Endothelial cell of umbilical vein (primary cell): ENCODE measurements around the gene CBLB.

Experiments used
- EZH2 ChIP-seq: IDR thresholded peaks from 2 replicates; pipeline ENCODE4 v1.6.1; 2012; ENCODE audit warnings: borderline replicate concordance, low read depth, mild to moderate bottlenecking, moderate library complexity, low read length, inconsistent platforms; ENCODE audit not compliant: severe bottlenecking
- FOS ChIP-seq: IDR thresholded peaks from 2 replicates; pipeline ENCODE4 v1.6.1; 2011; ENCODE audit warnings: mild to moderate bottlenecking, low read length, moderate library complexity, borderline replicate concordance; ENCODE audit not compliant: insufficient read depth
- GATA2 ChIP-seq: IDR thresholded peaks from 2 replicates; pipeline ENCODE4 v1.7.0; 2011; ENCODE audit warnings: low read depth, mild to moderate bottlenecking, moderate library complexity, mixed read lengths, low read length; ENCODE audit not compliant: insufficient read length, insufficient read depth
- JUN ChIP-seq: IDR thresholded peaks from 2 replicates; pipeline ENCODE4 v1.6.1; 2011; ENCODE audit warnings: borderline replicate concordance, low read depth; ENCODE audit not compliant: insufficient read length, insufficient read depth
- MAX ChIP-seq: IDR thresholded peaks from 2 replicates; pipeline ENCODE4 v1.6.1; 2011; ENCODE audit not compliant: insufficient read depth, insufficient read length
- MYC ChIP-seq: IDR thresholded peaks from one replicate; pipeline ENCODE4 v1.6.1; 2011; ENCODE audit warnings: mild to moderate bottlenecking, low read depth, low read length
- POLR2A ChIP-seq: IDR thresholded peaks from 2 replicates; pipeline ENCODE4 v1.6.1; 2012; ENCODE audit warnings: low read depth, mild to moderate bottlenecking, control low read depth, low read length
- POLR2AphosphoS5 ChIP-seq: IDR thresholded peaks from 2 replicates; pipeline ENCODE4 v1.6.1; 2012; ENCODE audit warnings: low read depth, mild to moderate bottlenecking, control low read depth, low read length, moderate library complexity; ENCODE audit not compliant: insufficient read depth
- TF ChIP-seq, protein P1 (sequence below), 2 donors: IDR thresholded peaks; 1 replicate in 1 of 2; 2 replicates in 1 of 2; pipeline ENCODE4 v1.5.1; 2011; ENCODE audit warnings: low read length in 2 of 2, mild to moderate bottlenecking in 2 of 2, moderate library complexity in 2 of 2, control low read depth in 1 of 2, inconsistent platforms in 1 of 2, low read depth in 1 of 2; ENCODE audit not compliant: insufficient read depth in 1 of 2; ENCODE audit errors: extremely low read depth in 1 of 2

DNA sequence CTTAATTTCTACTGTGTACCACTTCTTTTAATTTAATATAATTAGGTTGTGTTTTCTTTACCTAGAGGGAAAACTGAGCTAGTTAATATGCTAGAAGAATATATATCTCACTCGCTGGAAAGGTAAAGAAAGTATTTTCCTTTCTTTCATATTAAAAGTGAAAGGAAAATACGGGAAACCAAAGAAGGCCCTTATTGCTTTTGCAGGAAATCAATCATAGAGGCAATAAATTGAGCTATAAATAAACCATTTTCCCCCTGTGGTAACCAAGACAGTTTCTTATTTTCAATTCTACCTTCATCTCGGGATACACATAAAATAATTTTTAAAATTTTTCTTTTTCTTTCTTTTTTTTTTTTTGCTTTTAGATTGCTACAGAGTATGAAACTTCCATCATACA is 101.6 kb downstream of the CBLB start:
- TF ChIP-seq POLR2A = no peak
- TF ChIP-seq, protein P1, sequence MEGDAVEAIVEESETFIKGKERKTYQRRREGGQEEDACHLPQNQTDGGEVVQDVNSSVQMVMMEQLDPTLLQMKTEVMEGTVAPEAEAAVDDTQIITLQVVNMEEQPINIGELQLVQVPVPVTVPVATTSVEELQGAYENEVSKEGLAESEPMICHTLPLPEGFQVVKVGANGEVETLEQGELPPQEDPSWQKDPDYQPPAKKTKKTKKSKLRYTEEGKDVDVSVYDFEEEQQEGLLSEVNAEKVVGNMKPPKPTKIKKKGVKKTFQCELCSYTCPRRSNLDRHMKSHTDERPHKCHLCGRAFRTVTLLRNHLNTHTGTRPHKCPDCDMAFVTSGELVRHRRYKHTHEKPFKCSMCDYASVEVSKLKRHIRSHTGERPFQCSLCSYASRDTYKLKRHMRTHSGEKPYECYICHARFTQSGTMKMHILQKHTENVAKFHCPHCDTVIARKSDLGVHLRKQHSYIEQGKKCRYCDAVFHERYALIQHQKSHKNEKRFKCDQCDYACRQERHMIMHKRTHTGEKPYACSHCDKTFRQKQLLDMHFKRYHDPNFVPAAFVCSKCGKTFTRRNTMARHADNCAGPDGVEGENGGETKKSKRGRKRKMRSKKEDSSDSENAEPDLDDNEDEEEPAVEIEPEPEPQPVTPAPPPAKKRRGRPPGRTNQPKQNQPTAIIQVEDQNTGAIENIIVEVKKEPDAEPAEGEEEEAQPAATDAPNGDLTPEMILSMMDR (IDR thresholded peaks at IDR 0.05; ENCODE audit: extremely low read depth in 1 of 2, insufficient read depth in 1 of 2, low read depth in 1 of 2, low read length in 2 of 2) = no peak
- no peak for TF ChIP-seq MYC
- no peak for TF ChIP-seq EZH2
- no peak for TF ChIP-seq GATA2
- no peak for TF ChIP-seq POLR2AphosphoS5
- TF ChIP-seq FOS = no peak
- no peak for TF ChIP-seq MAX
- no peak for TF ChIP-seq JUN
